ENCODE data around the gene ESRRA.

- TF ChIP-seq EZH2 (IDR thresholded peaks at IDR 0.05; ENCODE audit: low read length, unreplicated experiment) (no peak), CTCF (conservative IDR thresholded peaks at IDR 0.05; ENCODE audit: low read depth, low read length) (no peak), EZH2phosphoT487 (IDR thresholded peaks at IDR 0.05; ENCODE audit: borderline replicate concordance, low read length) (no peak)
These were observed 34.6 kb downstream of the ESRRA start, which contains the start of gene CCDC88B for GRCh38 chr11:64339754-64340408.
